IPS-11a (cell line): ENCODE measurements around the gene PSENEN.

ENCODE experiments used
- H3K4me3 ChIP-seq: one replicate; pipeline ENCODE4 v1.5.1; 2013; ENCODE audit warnings: low read depth, low read length, control low read depth

Gene PSENEN

DNA sequence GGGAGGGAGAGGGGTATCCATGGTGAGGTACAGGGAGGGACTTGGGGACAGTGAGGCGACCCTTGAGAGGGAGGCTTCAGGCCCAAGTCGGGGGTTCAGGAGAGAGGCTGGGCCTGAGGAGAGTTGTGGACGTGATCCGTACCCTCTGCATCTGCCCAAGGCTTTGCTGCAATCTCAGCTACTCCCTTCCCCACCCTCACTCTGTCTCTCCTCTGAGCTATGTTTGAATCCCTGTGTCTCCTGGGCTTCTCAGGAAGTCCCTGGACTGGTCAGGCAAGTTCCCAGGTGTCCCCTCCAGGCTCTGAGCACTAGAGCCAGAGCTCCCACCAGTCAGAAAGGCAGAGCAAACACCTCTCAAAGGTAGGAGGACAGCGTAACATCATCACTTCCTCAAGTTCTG, 4.7 kb downstream of the PSENEN start:
- no peak overlapping the region for H3K4me3 ChIP-seq

DNA sequence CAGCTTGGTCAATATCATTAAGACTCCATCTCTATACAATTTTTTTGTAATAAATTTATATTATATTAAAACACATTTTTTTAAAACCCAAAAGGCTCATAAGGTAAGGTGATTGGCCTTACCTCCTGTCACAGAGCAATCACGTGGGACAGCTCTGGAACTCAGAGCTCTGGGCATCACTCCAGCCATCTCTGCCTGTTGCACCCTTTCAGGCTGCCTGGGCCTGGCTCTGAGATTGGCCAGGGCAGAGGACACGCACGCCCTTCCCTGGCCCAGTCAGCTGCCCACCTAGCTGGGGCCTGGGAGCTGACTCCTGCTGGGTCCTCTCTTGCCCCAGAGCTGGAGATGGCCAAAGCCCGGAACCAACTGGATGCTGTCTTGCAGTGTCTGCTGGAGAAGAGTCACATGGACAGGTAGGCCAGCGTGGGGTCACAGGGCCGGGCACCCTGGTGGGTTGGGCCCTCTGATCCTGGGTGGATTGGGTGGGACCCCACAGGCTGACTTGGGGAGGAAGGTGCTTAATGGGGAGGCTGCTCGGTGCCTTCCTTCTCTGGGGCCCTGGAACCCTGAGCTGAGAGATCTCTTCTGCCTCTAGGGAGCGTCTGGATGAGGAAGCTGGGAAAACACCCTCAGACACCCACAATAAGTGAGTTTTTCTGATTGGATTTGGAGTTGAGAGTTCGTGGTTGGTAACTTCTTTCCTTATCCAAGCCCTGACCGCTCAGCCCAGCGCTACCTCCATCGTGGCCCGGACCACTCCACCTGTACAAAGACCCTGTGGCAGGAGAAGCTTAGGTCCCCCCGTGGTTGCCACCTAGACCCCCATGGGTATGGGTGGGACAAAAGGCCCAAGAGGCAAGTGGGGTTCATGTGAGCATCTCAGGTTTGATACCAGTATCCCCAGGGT, 6.6 kb downstream of the PSENEN start:
- no peak overlapping the region for H3K4me3 ChIP-seq

DNA sequence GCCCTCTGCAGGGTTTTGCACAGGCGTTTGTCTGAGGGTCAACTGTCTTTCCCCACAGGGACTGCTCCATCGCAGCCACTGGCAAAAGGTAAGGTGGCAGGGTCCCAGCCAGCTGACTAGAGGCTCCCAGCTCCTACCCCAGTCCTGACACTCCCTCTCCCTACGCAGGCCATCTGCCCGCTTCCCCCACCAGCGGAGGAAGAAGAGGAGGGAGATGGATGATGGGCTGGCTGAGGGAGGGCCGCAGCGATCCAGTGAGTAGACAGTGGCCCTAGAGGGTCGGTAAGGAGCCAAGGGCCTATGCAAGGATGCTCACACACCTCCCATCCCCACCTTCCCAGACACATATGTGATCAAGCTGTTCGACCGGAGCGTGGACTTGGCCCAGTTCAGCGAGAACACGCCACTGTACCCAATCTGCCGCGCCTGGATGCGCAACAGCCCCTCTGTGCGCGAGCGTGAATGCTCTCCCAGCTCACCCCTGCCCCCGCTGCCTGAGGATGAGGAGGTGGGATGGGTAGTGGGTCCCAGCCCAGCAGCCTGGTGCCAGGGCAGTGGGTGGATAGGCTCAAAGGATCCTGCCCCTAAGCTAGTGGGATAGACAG, 7.4 kb downstream of the PSENEN start:
- no peak overlapping the region for H3K4me3 ChIP-seq

DNA sequence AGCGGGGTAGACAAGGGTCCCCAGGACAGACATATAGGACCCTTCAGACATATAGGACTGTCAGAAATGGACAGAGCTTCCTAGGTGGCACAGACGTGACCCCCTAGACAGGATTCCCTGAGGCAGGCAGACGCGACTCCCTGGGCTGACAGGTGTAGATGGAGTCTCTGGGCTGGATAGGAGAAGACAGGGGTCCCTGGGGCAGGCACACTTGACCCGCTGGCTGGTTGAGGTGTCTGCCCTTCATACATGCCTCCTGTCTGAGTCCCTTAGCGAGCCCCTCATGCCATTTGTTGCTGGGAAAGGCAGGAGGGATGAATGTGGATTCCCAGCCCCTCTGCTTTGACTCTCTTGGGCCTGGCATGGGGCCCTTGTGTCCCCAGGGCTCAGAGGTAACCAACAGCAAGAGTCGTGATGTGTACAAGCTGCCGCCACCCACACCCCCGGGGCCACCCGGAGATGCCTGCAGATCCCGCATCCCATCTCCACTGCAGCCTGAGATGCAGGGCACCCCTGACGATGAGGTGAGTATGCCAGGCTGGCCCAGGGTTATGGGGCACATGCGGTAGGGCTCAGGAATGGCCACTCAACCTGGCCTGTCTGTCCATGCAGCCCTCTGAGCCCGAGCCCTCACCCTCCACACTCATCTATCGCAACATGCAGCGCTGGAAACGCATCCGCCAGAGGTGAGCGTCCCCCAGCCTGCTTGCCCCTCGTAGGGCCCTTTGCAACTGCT, 8.4 kb downstream of the PSENEN start:
- H3K4me3 ChIP-seq: no peak overlapping the region

DNA sequence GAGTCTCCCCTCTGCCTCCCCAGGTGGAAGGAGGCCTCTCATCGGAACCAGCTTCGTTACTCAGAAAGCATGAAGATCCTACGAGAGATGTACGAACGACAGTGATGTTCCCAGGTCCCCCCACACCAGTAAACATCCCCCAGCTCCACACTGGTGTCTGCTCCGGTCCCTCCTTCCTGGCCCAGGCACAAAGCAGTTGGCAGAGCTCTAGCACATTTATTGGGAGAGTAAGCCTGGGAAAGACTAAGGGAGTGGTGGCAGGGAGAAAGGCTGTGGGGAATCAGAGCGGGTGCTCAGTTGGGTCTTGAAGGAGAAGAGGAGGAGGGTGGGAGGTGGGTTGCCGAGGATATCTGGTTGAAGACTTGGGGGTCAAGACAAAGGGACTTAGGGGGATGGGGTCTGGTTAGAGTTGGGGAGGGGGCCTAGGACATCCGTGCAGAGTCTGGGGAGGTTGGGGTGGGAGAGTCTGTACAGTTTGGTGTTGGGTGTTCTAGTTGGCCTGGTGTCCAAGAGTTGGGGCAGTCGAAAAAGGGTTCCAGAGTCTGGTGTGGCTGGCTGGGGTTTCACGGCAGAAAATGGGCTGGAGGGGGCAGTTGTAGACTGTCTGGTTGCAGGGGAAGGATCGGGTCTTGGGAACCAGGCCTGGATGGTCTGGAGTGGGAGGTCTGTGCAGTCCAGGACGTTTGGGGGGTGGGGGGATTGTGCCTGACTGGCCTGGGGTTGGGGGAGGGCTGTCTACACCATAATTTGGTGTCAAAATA, 9.1 kb downstream of the PSENEN start:
- H3K4me3 ChIP-seq: no peak overlapping the region

DNA sequence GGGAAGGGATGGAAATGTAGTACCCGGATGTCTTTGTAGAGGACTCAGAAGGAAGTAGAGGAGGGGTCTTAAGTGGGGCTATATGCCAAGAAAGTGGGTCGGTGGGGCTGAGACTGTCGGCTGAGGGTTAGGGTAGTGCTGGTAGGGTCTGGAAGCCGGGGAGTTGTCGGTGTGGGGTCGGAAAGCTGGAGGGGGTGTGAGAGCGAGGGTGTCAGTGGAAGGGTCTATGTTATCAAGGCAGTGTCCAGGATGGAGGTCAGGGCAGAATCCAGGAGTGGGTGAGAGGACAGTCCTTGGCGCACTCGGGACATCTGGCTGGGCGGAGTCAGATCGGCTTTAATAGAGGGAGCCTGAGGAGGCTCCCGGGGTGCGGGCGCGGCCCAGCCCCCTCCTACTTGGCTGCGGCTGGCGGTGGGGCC, 9.7 kb downstream of the PSENEN start:
- peak overlapping the region; percentile 37 for H3K4me3 ChIP-seq

DNA sequence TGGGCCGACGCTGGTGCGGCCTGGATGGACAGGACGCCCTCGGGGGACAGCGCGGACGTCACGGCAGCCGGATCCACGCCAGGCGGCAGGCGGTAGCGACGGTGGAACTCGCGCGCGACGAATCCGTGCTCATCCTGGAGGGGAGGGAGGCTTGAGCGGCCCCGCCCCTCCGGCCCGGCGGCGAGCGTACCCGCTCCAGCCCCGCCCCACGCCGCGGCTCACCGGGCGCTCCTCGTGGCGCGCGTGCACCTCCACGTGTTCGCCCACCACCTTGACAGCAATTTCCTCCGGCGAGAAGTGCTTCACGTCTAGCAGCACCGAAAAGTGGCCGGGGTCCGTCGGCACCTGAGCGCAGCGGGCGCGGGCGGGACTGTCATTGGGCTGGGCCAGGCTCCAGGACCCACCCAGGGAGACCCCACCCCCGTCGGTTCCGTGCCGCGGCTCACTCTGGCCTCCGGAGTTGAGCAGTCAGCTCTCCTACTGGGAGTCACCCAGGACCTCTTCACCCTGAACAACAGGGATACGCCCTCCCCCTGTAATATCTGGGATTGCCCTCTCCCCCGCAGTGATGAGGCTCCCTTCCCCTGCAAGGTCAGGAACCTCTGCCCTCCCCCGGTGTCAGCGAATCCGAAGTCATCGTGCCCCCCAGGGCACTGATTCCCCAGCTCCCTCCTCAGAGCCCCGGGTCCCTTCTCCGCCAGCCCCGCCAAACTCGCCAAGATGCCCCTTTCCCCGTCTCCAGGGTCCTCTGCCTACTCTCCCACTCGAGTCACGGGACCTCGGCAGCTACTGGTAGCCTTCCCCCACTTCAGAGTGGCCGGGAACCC, 10.3 kb downstream of the PSENEN start:
- H3K4me3 ChIP-seq: peak overlapping the region; percentile 37

DNA sequence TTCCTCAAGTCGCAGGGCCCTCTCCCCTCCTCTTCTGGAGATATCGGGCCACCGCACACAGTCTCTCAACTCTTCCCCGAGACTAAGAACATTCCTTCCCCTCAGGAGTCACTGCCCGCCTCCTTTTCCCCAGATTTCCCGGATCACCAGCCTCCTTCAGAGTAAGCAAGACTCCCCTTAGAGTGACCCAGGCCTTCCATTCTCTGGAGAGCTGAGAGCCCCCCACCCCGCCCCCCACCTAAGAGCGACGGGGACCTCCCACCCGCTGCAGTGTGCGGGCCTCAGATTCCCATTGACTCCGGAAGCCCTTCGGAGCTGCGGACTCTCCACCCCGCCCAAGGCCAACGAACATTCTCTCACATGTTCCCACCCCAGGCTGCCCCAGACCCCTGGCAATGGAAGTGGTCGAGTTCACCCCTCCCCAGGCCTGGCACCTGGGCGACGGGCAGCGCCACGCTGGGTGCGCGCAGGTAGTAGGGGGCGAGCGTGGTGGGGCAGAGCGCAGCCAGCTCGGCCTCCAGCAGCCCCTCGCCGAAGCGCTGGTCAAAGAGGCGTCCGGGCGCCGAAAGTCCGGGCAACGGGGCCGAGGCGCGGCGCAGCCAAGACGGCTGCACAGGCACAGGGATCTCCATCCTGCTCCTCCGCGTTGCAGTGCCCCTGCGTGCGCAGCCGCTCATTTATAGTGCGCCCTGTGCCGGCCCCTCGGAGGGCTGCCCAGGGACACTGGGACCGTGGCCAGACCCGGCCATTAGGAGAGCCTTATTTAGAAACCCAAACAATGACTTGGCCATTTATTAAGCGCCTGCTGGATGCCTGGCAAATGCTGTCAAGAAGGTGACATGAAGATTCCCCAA, 11.2 kb downstream of the PSENEN start, which contains the start of gene HSPB6:
HSPB6 (minus strand) TSS at position 653 of the 854 bp plus-strand sequence; CDS start at position 632, 21 bp downstream.
- H3K4me3 ChIP-seq: peak within 1 kb of the TSS; percentile 99

DNA sequence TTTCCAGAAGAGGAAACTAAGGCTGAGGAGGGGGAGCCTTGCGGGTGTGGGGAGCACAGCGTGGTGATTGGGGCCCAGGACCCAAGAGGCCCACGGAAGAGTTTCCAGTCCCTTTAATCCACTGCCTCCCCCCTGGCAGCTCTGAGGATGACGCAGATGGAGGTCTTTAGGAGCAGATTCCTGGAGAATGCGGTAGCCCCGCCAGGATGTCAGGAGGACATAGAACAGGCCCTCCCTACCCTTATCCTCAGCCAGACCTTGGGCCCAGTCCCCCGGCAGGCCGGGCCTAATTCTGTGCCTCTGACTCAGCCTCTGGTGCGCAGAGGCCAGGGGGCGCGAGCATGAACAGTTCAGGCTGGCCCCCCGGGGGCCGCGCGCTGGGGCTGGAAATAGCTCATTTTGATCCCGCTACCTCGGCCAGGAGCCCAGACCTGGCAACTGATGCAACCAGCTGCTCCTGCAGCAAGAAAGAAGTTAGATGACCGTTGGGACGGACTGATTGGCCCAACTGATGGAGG, 11.8 kb downstream of the PSENEN start:
- peak overlapping the region; percentile 99 for H3K4me3 ChIP-seq

DNA sequence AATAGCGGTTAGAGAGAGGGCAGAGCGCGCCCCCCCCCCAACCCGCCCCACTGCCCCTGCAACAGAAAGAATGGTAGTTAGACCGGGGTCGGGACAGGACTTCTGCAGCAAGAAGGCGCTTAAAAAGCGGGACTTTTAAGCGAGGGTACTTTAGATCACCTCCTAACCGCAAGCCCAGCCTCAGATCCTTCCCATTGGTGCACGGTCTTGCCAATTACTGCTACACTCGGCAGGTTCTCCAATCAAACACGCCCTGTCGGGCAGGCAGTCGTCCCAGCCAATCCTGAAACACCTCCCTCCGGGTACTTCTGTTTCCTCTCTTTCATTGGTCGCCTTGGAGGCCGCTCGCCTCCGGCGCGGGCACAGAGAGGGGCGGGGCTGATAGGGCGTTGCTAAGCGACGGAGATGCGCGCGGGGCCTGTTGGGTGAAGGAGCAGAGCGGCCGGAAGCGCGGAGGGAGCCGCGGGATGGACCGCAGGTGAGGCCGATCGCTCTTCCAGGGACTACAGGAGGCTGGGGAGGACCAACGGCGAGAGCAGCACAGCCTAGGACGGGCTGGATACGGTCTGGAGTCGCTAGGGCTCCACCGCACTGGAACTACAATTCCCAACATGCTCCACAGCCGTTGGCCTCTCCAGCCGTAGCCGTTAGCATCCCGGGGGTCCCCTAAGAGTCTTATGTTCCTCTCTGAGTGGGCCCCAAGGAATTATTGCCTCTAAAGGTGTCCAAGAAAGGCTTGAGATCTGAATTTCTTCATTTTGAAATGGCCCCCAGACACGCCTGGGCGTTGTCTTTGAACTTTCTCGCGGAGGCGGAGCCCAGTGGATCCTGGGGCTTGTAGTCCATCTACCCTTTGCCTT, 12.5 kb downstream of the PSENEN start, which contains the start of gene PROSER3:
PROSER3 (plus strand) TSS at position 428 of the 860 bp plus-strand sequence; CDS start at position 468, 40 bp downstream.
- H3K4me3 ChIP-seq: peak within 1 kb of the TSS; percentile 99

DNA sequence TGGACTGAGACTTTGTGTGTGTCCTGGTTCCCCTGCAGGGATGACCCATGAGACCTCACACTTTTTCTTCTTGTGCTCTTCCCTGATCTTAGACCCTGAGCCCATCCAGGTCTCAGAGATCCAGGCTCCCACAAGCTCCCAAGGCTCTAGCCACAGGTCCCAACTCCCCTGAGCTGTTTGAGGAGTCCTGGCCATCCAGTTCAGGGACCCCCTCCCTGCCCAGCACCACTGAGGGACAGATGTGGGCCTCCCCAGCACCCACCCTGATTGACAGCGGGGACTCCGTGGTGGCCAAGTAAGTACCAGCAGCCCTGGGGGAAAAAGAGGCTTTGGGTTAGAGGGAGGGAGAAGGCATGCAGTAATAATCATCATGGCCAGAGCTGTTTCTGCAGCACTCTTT, 14.2 kb downstream of the PSENEN start:
- H3K4me3 ChIP-seq: no peak overlapping the region

DNA sequence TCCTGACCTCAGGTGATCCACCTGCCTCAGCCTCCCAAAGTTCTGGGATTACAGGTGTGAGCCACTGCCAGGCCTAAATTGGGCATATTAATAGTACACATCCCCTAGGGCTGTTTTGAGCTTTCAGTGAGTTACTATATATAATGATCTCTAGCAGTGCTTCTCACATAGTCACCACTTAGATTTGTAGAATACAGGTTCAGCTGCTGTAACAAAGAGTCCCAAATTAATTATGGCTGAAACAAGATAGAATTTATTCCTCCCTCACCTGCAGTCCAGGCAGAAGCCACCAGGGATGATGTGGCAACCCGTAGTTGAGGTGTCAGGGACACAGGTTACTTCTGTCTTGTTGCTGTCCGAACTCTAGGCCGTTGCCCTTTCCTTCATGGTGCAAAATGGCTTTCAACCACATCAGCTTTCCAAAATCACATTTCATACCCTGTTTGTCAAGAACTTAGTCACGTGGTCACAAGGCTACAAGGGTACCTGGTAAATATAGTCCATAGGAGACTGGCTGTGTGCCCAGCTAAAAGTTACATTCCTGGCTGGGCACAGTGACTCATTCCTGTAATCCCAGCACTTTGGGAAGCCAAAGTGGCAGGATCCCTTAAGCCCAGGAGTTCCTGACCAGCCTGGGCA, 15.4 kb downstream of the PSENEN start:
- H3K4me3 ChIP-seq: no peak overlapping the region

DNA sequence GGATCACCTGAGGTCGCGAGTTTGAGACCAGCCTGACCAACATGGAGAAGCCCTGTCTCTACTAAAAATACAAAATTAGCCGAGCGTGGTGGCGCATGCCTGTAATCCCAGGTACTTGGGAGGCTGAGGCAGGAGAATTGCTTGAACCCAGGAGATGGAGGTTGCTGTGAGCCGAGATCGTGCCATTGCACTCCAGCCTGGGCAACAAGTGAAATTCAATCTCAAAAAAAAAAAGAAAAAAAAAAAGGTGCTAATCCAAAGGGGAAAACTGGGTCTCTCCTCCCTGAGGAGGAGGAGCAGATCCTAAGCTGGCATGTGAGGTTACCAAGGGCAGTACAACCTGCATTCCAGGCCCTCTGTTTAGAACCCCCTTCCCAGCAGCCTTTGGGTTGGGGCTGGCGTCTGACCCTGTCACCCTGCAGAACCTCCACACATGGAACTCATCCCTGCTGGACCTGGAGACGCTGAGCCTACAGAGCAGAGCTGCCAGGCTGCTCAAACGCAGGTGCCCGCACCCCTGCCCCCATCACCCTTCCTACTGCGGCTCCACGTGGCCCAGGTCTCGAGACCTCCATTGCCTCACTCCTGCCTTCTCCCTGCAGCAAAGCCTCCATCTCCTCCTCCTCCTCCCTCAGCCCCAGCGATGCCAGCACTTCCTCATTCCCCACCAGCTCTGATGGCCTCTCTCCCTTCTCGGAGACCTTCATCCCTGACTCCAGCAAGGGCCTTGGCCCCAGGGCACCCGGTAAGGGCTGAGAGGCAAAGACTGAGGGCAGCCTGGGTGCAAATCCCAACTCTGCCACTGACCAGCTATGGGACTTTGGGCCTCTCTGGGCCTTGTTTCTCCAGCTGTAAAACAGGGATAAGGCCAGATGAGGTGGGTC, 19.2 kb downstream of the PSENEN start:
- no peak overlapping the region for H3K4me3 ChIP-seq

DNA sequence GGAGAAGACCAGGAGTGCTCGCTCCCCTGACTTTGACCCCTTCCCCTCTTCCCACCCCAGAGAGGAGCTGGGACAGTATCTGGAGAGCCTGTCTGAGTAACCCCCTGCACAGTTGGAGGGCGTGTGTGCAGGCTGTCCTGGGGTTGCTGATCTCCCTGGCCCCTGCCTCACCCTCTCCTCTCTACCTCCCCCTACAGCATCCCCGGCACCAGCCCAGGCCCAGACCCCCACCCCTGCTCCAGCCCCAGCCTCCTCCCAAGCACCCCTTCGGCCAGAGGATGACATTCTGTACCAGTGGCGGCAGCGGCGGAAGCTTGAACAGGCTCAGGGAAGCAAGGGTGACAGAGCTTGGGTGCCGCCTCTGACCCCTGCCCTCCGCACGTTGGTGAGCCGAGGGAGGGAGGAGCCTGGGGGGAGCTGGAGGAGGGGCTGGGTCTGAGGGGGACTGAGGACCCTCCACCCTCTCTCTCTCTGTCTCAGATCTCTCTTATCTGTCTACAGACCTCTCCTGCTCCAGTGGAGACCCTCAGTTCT, 21.2 kb downstream of the PSENEN start:
- no peak overlapping the region for H3K4me3 ChIP-seq

DNA sequence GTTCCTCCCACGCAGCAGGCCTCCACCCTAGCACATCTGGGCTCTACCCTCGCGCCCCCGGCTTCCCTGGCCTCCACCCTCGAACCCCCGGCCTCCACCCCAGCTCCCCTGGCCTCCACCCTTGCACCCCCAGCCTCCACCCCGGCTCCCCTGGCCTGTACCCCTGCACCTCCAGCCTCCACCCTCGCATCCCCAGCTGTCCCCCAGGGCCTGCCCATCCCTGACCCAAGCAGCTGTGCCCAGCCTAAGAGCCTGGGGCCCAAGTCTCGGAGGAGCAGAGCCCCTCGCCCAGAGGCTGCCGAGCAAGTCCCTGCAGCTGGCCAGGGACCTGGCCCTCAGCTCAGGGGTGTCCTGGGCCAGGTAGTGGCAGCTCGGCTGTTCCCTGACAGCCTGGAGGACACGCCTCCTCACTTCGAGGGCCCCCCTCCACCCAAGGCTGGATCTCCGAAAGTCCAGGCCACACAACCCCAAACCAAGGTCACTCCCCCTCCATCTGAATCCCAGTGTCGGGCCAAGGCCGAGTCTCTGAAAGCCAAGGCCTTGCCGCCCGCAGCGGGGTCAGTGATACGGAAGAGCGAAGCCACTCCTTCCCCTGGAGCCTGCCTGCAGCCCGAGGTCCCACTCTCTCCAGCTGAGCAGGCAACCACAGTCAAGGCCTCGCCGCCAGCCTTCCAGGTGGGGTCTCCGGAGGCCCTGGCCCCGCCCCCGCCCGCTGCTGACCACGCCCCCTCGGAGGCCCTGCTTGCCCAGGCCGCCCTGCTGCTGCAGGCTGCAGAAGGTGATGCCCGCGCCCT, 22.0 kb downstream of the PSENEN start:
- H3K4me3 ChIP-seq: no peak overlapping the region
